Measurements from ENCODE around the gene NOS1AP.

NOS1AP gene

GRCh38 chr1:162069334-162070093, at the start of gene NOS1AP:
TSS of gene NOS1AP (plus strand) at chr1:162069691. CDS start at chr1:162070178, 487 bp downstream.
- peak; percentile 89 for DNase-seq (ENCODE audit: extremely low spot score)
- CTCF ChIA-PET = interaction anchor here (0.5 to 1.2 kb wide), 2 partner anchors 97 to 328 kb away, joined by 3 to 5 read pairs; no protein-coding TSS in a partner anchor
- POLR2A ChIA-PET = interaction anchor here (0.8 to 1.2 kb wide), 2 partner anchors 15 to 76 kb away, joined by 3 to 4 read pairs; no protein-coding TSS in a partner anchor
- TF ChIP-seq ARNT (IDR thresholded peaks at IDR 0.05) = 0 out of 2 replicates have a peak, but pooled peaks have one; percentile 8
- peak; percentile 23; the same call in 1 of the 2 replicates for TF ChIP-seq FOXM1 (IDR thresholded peaks at IDR 0.05; ENCODE audit: borderline replicate concordance)
- TF ChIP-seq L3MBTL2 (conservative IDR thresholded peaks at IDR 0.05) = peak; percentile 58; the same call in 1 of the 2 replicates
- no peak for TF ChIP-seq CTBP1 (IDR thresholded peaks at IDR 0.05; ENCODE audit: borderline replicate concordance)

DNA sequence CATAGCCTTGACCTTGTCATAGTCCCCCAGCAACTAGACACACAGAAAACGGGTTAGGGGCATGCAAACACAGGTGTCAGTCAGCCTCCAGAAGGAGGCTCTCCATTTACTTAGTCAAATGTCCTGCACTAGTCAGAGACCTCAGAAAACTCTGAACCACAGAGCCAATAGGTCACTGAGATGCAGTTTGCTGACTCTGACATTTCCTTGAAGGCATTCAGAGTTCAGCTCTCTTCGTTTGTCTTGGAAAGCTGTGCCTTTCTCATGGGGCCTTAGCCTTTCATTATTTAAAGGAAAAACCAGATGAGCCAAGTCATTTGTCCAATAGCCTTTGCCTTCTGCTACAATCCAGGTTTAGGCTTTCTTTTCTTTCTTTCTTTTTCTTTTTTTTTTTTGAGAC, 49.3 kb upstream of the NOS1AP start:
- ChIA-PET CTCF (no interaction called here), POLR2A (no interaction called here)
- DNase-seq (ENCODE audit: extremely low spot score) = no peak
- no peak for TF ChIP-seq LEF1 (IDR thresholded peaks at IDR 0.05; ENCODE audit: borderline replicate concordance)
- TF ChIP-seq HDGF (IDR thresholded peaks at IDR 0.05; ENCODE audit: borderline replicate concordance) = no peak
- no peak for TF ChIP-seq SP1 (IDR thresholded peaks at IDR 0.05)
- no peak for TF ChIP-seq ZNF384 (IDR thresholded peaks at IDR 0.05)
- TF ChIP-seq TARDBP (IDR thresholded peaks at IDR 0.05) = no peak
- TF ChIP-seq BHLHE40 (IDR thresholded peaks at IDR 0.05; ENCODE audit: borderline replicate concordance) = no peak
- TF ChIP-seq ARNT (IDR thresholded peaks at IDR 0.05) = no peak
- no peak for TF ChIP-seq NFRKB (IDR thresholded peaks at IDR 0.05)
- no peak for TF ChIP-seq FOXM1 (IDR thresholded peaks at IDR 0.05; ENCODE audit: borderline replicate concordance)
- TF ChIP-seq L3MBTL2 (conservative IDR thresholded peaks at IDR 0.05) = no peak
- no peak for TF ChIP-seq FOXA1 (IDR thresholded peaks at IDR 0.05)
- no peak for TF ChIP-seq CTBP1 (IDR thresholded peaks at IDR 0.05; ENCODE audit: borderline replicate concordance)
- no peak for TF ChIP-seq FOXK2 (IDR thresholded peaks at IDR 0.05)
- TF ChIP-seq PKNOX1 (IDR thresholded peaks at IDR 0.05) = no peak
- TF ChIP-seq ELF4 (IDR thresholded peaks at IDR 0.05) = no peak
- no peak for TF ChIP-seq SUZ12 (IDR thresholded peaks at IDR 0.05)

GRCh38 chr1:162021124-162021523, 48.4 kb upstream of the NOS1AP start:
- CTCF ChIA-PET = interaction anchor here (0.7 kb wide), 1 partner anchor 231 kb away, joined by 5 read pairs; no protein-coding TSS in a partner anchor
- POLR2A ChIA-PET = no interaction called here
- no peak for DNase-seq (ENCODE audit: extremely low spot score)
- TF ChIP-seq BHLHE40 (IDR thresholded peaks at IDR 0.05; ENCODE audit: borderline replicate concordance) = no peak
- no peak for TF ChIP-seq ZNF384 (IDR thresholded peaks at IDR 0.05)
- TF ChIP-seq FOXM1 (IDR thresholded peaks at IDR 0.05; ENCODE audit: borderline replicate concordance) = no peak

DNA sequence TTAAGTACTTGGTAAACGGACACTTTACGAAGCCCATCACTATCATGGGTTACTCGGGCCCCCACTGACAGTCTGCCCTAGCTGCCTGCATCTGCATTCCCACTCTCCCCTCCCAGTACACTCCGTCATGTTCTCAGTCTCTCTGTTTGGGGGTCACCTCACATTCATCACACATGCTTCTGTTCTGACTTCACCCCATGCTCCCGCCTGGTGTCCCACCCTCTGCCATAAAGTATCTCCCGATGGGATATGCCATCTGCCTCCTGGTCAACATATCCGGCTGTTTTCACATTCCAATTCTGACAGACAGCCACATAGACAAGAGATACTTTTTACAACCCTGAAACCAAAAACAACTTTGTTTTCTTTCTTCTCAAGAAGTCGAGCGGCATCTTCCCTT, 46.9 kb upstream of the NOS1AP start:
- CTCF ChIA-PET = no interaction called here
- DNase-seq (ENCODE audit: extremely low spot score) = no peak

GRCh38 chr1:162023181-162023546, 46.3 kb upstream of the NOS1AP start:
- POLR2A ChIA-PET = no interaction called here
- TF ChIP-seq TARDBP (IDR thresholded peaks at IDR 0.05) = no peak
- TF ChIP-seq FOXM1 (IDR thresholded peaks at IDR 0.05; ENCODE audit: borderline replicate concordance) = no peak
- no peak for TF ChIP-seq FOXA1 (IDR thresholded peaks at IDR 0.05)
- TF ChIP-seq NFRKB (IDR thresholded peaks at IDR 0.05) = no peak
- TF ChIP-seq CTBP1 (IDR thresholded peaks at IDR 0.05; ENCODE audit: borderline replicate concordance) = no peak
- no peak for TF ChIP-seq BHLHE40 (IDR thresholded peaks at IDR 0.05; ENCODE audit: borderline replicate concordance)
- TF ChIP-seq ELF4 (IDR thresholded peaks at IDR 0.05) = no peak
- no peak for TF ChIP-seq HDGF (IDR thresholded peaks at IDR 0.05; ENCODE audit: borderline replicate concordance)
- no peak for TF ChIP-seq SUZ12 (IDR thresholded peaks at IDR 0.05)
- TF ChIP-seq ZNF384 (IDR thresholded peaks at IDR 0.05) = no peak
- TF ChIP-seq LEF1 (IDR thresholded peaks at IDR 0.05; ENCODE audit: borderline replicate concordance) = no peak
- TF ChIP-seq ARNT (IDR thresholded peaks at IDR 0.05) = no peak
- TF ChIP-seq PKNOX1 (IDR thresholded peaks at IDR 0.05) = no peak
- no peak for TF ChIP-seq L3MBTL2 (conservative IDR thresholded peaks at IDR 0.05)
- TF ChIP-seq SP1 (IDR thresholded peaks at IDR 0.05) = no peak
- TF ChIP-seq FOXK2 (IDR thresholded peaks at IDR 0.05) = no peak
- CTCF ChIA-PET = interaction anchor here (1.2 kb wide), 1 partner anchor 22 kb away, joined by 3 read pairs; no protein-coding TSS in a partner anchor
- DNase-seq (ENCODE audit: extremely low spot score) = no peak

More for the DNA sequence above, 46.9 kb upstream of the NOS1AP start:
- POLR2A ChIA-PET = no interaction called here
- TF ChIP-seq CTBP1 (IDR thresholded peaks at IDR 0.05; ENCODE audit: borderline replicate concordance) = no peak
- TF ChIP-seq SUZ12 (IDR thresholded peaks at IDR 0.05) = no peak
- no peak for TF ChIP-seq SP1 (IDR thresholded peaks at IDR 0.05)
- TF ChIP-seq TARDBP (IDR thresholded peaks at IDR 0.05) = no peak
- no peak for TF ChIP-seq FOXK2 (IDR thresholded peaks at IDR 0.05)
- no peak for TF ChIP-seq NFRKB (IDR thresholded peaks at IDR 0.05)
- TF ChIP-seq ZNF384 (IDR thresholded peaks at IDR 0.05) = no peak
- no peak for TF ChIP-seq L3MBTL2 (conservative IDR thresholded peaks at IDR 0.05)
- TF ChIP-seq ARNT (IDR thresholded peaks at IDR 0.05) = no peak
- TF ChIP-seq PKNOX1 (IDR thresholded peaks at IDR 0.05) = no peak
- no peak for TF ChIP-seq LEF1 (IDR thresholded peaks at IDR 0.05; ENCODE audit: borderline replicate concordance)
- no peak for TF ChIP-seq HDGF (IDR thresholded peaks at IDR 0.05; ENCODE audit: borderline replicate concordance)
